Nasal cavity respiratory epithelium epithelial cell of viscerocranial mucosa (primary cell): ENCODE data around the gene PIGL. TPM values are rescaled to one million over a fixed set of nuclear protein-coding genes. Genes with fewer than 3 reads are reported as not detected.

Experiments
- total RNA-seq: library from RNA; depleted of rRNA; stranded (reverse); fragments of >200 nt; gene quantifications from 2 replicates; pipeline ENCODE4 v1.2.3, GENCODE V29; 2014

PIGL gene
- total RNA-seq = 16.8 and 19.8 TPM in 2 replicates

GRCh38 chr17:16217002-16217635 is at the start of gene PIGL:
PIGL (plus strand) TSS chr17:16217210; CDS start chr17:16217227, 17 bp downstream.

GRCh38 chr17:16215273-16215964 is 1.6 kb upstream of the PIGL start, which contains the start of gene NCOR1:
NCOR1 (minus strand) TSS chr17:16215534; CDS start chr17:16194569, 20,965 bp downstream.

DNA sequence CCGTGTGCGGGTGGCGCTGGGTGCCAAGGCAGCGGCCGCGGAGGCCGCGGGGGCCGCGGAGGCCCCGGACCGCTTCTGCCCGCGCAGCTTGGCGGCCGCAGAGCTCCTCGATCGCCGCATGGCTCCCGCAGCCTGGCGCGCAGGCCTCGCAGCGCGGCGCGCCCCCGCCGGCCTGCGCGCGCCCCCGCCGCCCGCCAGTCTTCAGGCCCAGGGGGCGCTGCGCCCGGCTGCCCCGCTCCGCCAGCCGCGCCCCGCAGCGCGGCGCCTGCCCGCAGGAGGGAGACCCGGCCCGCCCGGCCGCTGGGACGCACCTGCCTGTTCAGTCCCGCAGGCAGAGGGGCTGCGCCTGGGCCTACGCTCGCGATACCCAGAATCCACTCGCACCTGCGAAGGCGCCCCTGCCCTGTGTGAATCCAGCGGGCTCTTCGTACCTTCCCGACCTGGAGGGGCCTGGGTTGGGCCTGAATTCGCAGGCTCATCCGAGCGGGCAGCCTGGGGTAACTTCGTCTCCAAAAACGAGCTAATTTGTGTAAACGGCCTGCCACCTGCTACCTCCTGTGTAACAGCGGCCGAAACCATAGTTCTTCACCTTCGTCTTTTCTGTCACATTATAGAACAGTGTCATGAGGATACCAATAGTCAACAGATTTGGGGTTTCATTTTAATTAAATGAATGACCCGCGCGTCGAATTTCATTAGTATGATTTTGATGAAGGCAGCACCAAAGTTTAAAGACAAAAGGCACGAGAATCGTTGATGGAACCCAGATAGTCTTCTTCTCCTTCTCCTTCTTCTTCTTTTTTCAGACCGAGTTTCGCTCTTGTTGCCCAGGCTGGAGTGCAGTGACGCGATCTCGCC is 136.5 kb downstream of the PIGL start, which contains the start of gene CENPV:
Gene CENPV (minus strand): TSS at position 153 of the 858 bp plus-strand sequence. CDS start 33 bp downstream, at position 120.

Other genes starting within 250 kb of the PIGL start
- 22.1 and 22.6 TPM in 2 replicates for gene ZSWIM7, start 217.5 kb upstream of the PIGL start, total RNA-seq
- gene TTC19, start 217.4 kb upstream of the PIGL start, total RNA-seq = 51.8 and 55.4 TPM in 2 replicates
- 60.8 and 145 TPM in 2 replicates for gene NCOR1, start 1.7 kb upstream of the PIGL start, total RNA-seq
- 4.3 and 9.9 TPM in 2 replicates for gene CENPV, start 136.3 kb downstream of the PIGL start, total RNA-seq
- 579 and 1,064 TPM in 2 replicates for gene UBB, start 163.9 kb downstream of the PIGL start, total RNA-seq
- gene TRPV2, start 198.4 kb downstream of the PIGL start, total RNA-seq = 0.36 and 0.68 TPM in 2 replicates